SKM-1 (cell line): ENCODE data around the gene PLXNC1.

ENCODE experiments used
- DNase-seq: peaks from one replicate; lab custom pipeline; 2025; ENCODE audit not compliant: unreplicated experiment; lab: John Stamatoyannopoulos, UW

Gene PLXNC1

GRCh38 chr12:94178882-94179281 is 30.5 kb downstream of the PLXNC1 start:
- no peak for DNase-seq

GRCh38 chr12:94179723-94180122 is 31.3 kb downstream of the PLXNC1 start:
- DNase-seq = no peak

GRCh38 chr12:94180558-94181296 is 32.4 kb downstream of the PLXNC1 start:
- DNase-seq = peak; percentile 0

- no peak for DNase-seq
Observed at GRCh38 chr12:94182986-94183707, 34.8 kb downstream of the PLXNC1 start.

- no peak for DNase-seq
Observed at GRCh38 chr12:94183708-94184379, 35.5 kb downstream of the PLXNC1 start.

GRCh38 chr12:94184995-94185719 is 36.8 kb downstream of the PLXNC1 start:
- no peak for DNase-seq

GRCh38 chr12:94185801-94186200 is 37.4 kb downstream of the PLXNC1 start:
- no peak for DNase-seq

GRCh38 chr12:94186278-94187241 is 38.2 kb downstream of the PLXNC1 start:
- no peak for DNase-seq

- DNase-seq = no peak
Observed at GRCh38 chr12:94187361-94187760, 39.0 kb downstream of the PLXNC1 start.

GRCh38 chr12:94190623-94191022 is 42.2 kb downstream of the PLXNC1 start:
- no peak for DNase-seq

GRCh38 chr12:94191023-94191422 is 42.6 kb downstream of the PLXNC1 start:
- DNase-seq = no peak

- no peak for DNase-seq
Observed at GRCh38 chr12:94191811-94192210, 43.4 kb downstream of the PLXNC1 start.

GRCh38 chr12:94192506-94192905 is 44.1 kb downstream of the PLXNC1 start:
- DNase-seq = no peak

GRCh38 chr12:94193168-94193567 is 44.8 kb downstream of the PLXNC1 start:
- DNase-seq = no peak

- no peak for DNase-seq
Observed at GRCh38 chr12:94195483-94195882, 47.1 kb downstream of the PLXNC1 start.

- DNase-seq = no peak
Observed at GRCh38 chr12:94198469-94198868, 50.1 kb downstream of the PLXNC1 start.

GRCh38 chr12:94198872-94199271 is 50.5 kb downstream of the PLXNC1 start:
- DNase-seq = no peak

- DNase-seq = no peak
Observed at GRCh38 chr12:94200069-94200468, 51.7 kb downstream of the PLXNC1 start.

- DNase-seq = no peak
Observed at GRCh38 chr12:94200695-94201094, 52.3 kb downstream of the PLXNC1 start.
